ENCODE results near the gene FREM2.
A peak's percentile ranks its signal among the peaks of the same experiment; 100 is the strongest.

Gene FREM2, protein sequence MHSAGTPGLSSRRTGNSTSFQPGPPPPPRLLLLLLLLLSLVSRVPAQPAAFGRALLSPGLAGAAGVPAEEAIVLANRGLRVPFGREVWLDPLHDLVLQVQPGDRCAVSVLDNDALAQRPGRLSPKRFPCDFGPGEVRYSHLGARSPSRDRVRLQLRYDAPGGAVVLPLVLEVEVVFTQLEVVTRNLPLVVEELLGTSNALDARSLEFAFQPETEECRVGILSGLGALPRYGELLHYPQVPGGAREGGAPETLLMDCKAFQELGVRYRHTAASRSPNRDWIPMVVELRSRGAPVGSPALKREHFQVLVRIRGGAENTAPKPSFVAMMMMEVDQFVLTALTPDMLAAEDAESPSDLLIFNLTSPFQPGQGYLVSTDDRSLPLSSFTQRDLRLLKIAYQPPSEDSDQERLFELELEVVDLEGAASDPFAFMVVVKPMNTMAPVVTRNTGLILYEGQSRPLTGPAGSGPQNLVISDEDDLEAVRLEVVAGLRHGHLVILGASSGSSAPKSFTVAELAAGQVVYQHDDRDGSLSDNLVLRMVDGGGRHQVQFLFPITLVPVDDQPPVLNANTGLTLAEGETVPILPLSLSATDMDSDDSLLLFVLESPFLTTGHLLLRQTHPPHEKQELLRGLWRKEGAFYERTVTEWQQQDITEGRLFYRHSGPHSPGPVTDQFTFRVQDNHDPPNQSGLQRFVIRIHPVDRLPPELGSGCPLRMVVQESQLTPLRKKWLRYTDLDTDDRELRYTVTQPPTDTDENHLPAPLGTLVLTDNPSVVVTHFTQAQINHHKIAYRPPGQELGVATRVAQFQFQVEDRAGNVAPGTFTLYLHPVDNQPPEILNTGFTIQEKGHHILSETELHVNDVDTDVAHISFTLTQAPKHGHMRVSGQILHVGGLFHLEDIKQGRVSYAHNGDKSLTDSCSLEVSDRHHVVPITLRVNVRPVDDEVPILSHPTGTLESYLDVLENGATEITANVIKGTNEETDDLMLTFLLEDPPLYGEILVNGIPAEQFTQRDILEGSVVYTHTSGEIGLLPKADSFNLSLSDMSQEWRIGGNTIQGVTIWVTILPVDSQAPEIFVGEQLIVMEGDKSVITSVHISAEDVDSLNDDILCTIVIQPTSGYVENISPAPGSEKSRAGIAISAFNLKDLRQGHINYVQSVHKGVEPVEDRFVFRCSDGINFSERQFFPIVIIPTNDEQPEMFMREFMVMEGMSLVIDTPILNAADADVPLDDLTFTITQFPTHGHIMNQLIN (N-terminal part only)

DNA sequence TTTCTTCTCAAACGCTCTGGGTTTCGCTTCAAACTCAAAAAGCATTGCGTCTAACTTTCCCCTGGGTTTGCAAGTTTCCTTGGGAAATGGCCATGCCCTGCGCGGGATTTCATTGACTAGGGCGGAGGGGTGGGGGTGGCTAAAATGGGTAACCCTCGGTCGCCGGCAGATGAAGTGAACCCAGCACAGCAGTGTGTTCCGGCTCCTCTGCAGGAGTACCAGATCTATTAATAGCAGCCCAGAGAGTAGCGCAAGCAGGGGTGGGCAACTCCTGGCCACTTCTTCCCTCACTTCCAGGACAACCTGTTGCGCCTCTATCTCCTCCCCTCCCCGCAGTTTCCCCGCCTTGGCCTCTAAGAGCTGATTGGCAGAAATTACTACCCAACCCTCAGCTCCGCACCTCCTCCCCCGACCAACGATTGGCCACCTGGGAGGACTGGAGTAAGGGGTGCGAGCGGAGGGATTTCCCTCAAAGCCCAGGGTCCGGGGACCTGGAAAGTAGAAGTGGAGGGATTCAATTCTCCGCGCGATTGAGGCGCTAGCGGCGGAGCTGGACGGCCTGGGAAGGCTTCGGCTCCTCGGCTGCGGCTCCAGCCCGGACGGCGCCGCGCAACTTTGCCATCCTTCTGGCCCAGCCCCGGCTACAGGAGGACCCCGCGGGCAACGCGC lies at the start of gene FREM2:
Gene FREM2 (plus strand): TSS at position 501 of the 669 bp plus-strand sequence. CDS start 268 bp downstream, outside the sequence.
- peak in 45 of 58 donors; percentile 14 to 71 (median 42) for DNase-seq

DNA sequence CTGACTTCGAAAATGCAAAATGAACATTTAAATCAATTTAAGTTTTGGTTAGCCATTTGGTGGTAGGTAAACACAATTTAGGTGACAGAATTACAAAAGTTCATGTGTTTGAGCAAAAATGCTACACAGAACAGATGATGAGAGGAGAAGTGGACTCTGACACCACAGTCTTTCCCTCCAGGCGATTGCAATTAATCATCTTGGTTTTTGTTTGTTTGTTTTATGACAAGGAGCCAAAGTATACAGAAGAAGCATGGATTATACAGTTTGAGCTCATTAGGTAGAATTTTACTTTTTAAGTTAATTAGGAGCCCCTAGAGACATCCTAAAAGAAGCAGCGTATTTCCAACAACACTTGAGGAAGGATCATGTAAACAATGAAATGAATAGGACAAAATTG lies 49.3 kb upstream of the FREM2 start:
- DNase-seq, result no peak

GRCh38 chr13:38641164-38641948 lies 45.5 kb upstream of the FREM2 start:
- DNase-seq, result no peak

GRCh38 chr13:38647312-38647711 lies 39.6 kb upstream of the FREM2 start:
- DNase-seq, result no peak

GRCh38 chr13:38648912-38649311 lies 38.0 kb upstream of the FREM2 start:
- no peak for DNase-seq

DNA sequence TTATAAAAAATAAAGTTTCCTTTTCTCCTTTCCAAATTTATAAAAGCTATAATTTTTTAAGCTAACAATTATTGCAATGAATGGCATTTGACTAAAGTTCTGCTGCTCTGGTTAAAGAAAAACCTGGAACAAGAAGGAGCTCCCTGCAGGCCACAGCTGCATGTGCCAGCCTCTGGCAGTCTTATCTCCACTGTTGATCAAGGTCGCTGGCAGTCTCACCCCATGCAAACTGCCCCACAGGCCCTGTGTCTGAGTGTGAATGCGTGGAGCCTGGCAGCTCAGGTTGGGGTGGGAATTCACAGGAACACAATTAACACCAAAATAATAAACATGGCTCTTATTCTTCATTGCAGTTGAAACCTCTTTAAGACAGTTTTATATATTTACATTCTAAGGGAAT lies 30.2 kb upstream of the FREM2 start:
- DNase-seq, result no peak

GRCh38 chr13:38657191-38657590 lies 29.7 kb upstream of the FREM2 start:
- DNase-seq, result no peak

- no peak for DNase-seq
Measured at GRCh38 chr13:38658906-38659305, 28.0 kb upstream of the FREM2 start.

DNA sequence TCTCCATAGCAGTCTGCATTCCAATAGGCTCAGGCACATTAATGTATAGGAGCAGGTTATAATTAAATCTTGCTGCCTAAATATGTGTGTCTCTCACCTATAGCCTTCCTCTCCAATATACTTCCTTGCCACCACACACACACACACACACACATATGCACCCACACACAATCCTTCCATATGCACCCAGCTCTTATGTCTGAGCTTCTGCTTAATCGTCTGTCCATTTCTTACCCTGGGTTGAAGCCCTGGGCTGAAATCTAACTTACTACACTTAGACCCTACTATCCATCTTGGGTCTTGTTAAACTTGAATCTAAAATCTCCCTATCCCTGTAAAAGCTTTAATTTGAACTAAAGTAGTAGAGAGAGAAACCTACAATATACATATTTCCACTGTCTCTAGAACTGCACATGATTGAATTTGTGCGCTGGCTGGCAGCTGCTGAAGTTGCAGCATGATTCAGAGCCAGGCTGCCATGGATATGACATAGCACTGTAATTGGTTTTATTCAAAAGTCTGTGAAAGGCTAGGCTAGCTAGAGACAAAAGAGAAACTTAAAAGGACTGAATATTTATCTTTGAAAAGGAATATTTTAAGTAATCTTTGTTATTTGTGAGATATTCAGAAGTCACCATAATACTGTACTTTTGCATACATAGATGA lies 25.7 kb upstream of the FREM2 start:
- DNase-seq, result peak in 13 of 58 donors; percentile 0 to 23 (median 5)

GRCh38 chr13:38662362-38662761 lies 24.5 kb upstream of the FREM2 start:
- no peak for DNase-seq

- DNase-seq, result no peak
Measured at GRCh38 chr13:38664906-38665305, 22.0 kb upstream of the FREM2 start.

DNA sequence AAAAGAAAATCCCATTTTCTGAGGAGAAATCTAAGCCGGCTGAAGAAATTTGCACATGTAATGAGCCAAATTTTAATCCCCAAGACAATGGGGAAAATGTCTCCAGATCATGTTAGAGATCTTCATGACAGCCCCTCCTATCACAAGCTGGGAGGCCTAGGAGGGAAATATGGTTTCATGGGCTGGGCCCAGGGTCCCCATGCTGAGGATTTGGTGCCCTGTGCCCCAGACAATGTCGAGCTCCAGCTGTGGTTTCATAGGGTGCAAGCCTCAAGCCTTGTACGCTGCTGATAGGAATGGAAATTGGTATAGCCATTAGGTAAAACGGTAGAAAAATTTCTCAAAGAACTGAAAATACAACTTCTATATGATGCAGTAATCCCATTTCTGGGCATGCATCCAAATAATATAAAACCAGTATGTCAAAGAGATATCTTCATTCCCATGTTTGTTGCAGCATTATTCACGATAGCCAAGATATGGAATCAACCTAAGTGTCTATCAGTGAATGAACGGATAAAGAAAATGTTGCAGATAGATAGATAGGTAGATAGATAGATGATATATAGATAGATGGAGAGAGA lies 19.3 kb upstream of the FREM2 start:
- DNase-seq, result no peak

- DNase-seq, result no peak
Measured at GRCh38 chr13:38669234-38669964, 17.5 kb upstream of the FREM2 start.

DNA sequence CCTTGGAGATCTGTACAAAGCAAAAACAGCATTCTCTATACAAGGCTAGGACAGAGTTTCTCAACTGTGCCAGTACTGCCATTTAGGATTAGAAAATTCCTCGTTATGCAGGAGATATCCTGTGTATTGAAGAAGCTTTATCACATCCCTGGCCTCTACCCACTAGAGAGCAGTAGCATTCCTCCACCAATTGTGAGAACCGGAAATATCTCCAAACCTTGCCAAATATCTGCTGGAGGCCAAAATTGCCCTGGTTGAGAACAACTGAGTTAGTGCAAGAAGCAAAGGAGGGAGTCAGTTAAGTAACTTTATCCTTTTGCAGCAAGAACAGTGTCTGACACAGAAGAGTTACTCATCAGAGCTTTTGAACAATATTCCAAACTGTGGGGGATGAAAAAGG lies 16.2 kb upstream of the FREM2 start:
- no peak for DNase-seq

- no peak for DNase-seq
Measured at GRCh38 chr13:38671980-38672379, 14.9 kb upstream of the FREM2 start.

DNA sequence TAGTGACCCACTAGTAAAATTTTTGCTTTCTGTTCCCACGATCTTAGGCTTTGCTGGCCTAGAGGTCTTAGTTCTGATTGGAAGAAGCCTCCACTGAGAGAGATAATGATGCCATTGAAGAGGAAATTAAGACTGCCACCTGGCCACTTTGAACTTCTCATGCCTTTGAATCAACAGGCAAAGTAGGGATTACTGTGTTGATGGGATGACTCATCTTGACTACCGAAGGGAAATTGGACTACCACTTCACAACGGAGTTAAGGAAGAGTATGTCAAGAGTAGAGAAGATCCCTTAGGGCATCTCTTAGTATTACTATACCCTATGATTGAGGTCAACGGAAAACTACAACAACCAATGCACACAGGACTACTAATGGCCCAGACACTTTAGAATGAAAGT lies 12.7 kb upstream of the FREM2 start:
- no peak for DNase-seq

DNA sequence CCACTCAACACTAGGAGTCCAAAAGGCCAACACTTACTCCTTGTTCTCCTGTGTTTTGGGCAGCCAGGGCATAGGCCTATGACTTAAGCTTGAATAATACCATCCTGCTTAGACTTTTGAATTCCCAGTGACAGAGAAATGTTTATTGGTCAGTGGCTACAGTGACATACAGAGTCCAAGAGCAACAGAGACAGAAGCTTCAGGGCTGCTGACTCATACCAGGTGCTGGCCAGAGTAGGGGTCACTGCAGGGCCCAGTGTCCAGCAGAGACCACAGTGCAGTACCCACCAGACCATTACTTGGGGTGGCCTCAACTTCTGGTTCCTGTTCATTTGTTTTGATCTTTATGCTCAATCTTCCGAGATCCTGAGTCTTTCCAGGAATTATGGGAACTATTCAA lies 6.0 kb upstream of the FREM2 start:
- no peak for DNase-seq

GRCh38 chr13:38684714-38685113 lies 2.2 kb upstream of the FREM2 start:
- DNase-seq, result no peak

Data from anterior cingulate cortex (tissue), 58 donors.